HG02588 (cell line): ENCODE results near the gene RAD51.
A peak's percentile ranks its signal among the peaks of the same experiment; 100 is the strongest.
"Not testable (repeated sequence)": the region's sequence is repeated elsewhere in the genome, so short reads cannot be mapped to it uniquely, and the experiment has no call there.

Experiments
- ATAC-seq: cut with Tn5 transposase; IDR thresholded peaks from one replicate; pipeline ENCODE4 v1.9.1; 2021; ENCODE audit warnings: mild to moderate bottlenecking, moderate library complexity; ENCODE audit not compliant: unreplicated experiment

RAD51 gene

GRCh38 chr15:40694688-40695468 is at the start of gene RAD51:
Gene RAD51, plus strand, starts transcription at chr15:40695174. Its CDS starts 3,585 bp downstream, at chr15:40698759.
- peak; percentile 76 for ATAC-seq

- ATAC-seq = no peak
These were observed 47.5 kb upstream of the RAD51 start for GRCh38 chr15:40647523-40647922.

- no peak for ATAC-seq
These were observed 44.5 kb upstream of the RAD51 start for GRCh38 chr15:40650479-40650878.

GRCh38 chr15:40660686-40661085 is 34.3 kb upstream of the RAD51 start:
- no peak for ATAC-seq

GRCh38 chr15:40664909-40665308 is 30.1 kb upstream of the RAD51 start:
- no peak for ATAC-seq

GRCh38 chr15:40676290-40676689 is 18.7 kb upstream of the RAD51 start:
- ATAC-seq = not testable (repeated sequence)

- ATAC-seq = not testable (repeated sequence)
These were observed 18.1 kb upstream of the RAD51 start for GRCh38 chr15:40676906-40677305.

GRCh38 chr15:40680151-40680550 is 14.8 kb upstream of the RAD51 start:
- ATAC-seq = no peak

- ATAC-seq = not testable (repeated sequence)
These were observed 14.0 kb upstream of the RAD51 start for GRCh38 chr15:40680959-40681358.

GRCh38 chr15:40684381-40684780 is 10.6 kb upstream of the RAD51 start:
- no peak for ATAC-seq

- ATAC-seq = no peak
These were observed 9.6 kb upstream of the RAD51 start for GRCh38 chr15:40685376-40685775.

- ATAC-seq = no peak
These were observed 5.8 kb upstream of the RAD51 start for GRCh38 chr15:40688932-40689799.

GRCh38 chr15:40691737-40692136 is 3.2 kb upstream of the RAD51 start:
- ATAC-seq = no peak

- ATAC-seq = peak; percentile 18
These were observed 878 bp upstream of the RAD51 start for GRCh38 chr15:40693904-40694687.

GRCh38 chr15:40695469-40695890 is 506 bp downstream of the RAD51 start:
- peak; percentile 9 for ATAC-seq

GRCh38 chr15:40696228-40696627 is 1.3 kb downstream of the RAD51 start:
- ATAC-seq = no peak

GRCh38 chr15:40697916-40698315 is 2.9 kb downstream of the RAD51 start:
- ATAC-seq = no peak

- ATAC-seq = no peak
These were observed 7.1 kb downstream of the RAD51 start for GRCh38 chr15:40702077-40702476.

GRCh38 chr15:40706121-40706520 is 11.1 kb downstream of the RAD51 start:
- no peak for ATAC-seq

- ATAC-seq = no peak
These were observed 19.2 kb downstream of the RAD51 start for GRCh38 chr15:40714144-40714543.

GRCh38 chr15:40716165-40716564 is 21.2 kb downstream of the RAD51 start:
- no peak for ATAC-seq
